MM.1S (cell line): Measurements from ENCODE around the gene NDST1.

Source experiments
- DNase-seq: peaks from one replicate; pipeline ENCODE4 v3.0.0-alpha.2; 2015
- H2AFZ ChIP-seq: fragments of 300-600 bp; sonication (generic); 2 replicates; pipeline ENCODE4 v1.6.0; 2016; ENCODE audit warnings: antibody characterized with exemption, low read length
- H3F3A ChIP-seq: fragments of 300-600 bp; sonication (generic); 2 replicates; pipeline ENCODE4 v1.6.1; 2016; ENCODE audit warnings: mild to moderate bottlenecking, antibody characterized with exemption, low read length, moderate library complexity, mixed read lengths; ENCODE audit not compliant: insufficient read depth
- H3K27ac ChIP-seq: fragments of 300-600 bp; sonication (generic); 2 replicates; pipeline ENCODE4 v1.5.1; 2016; ENCODE audit warnings: mild to moderate bottlenecking, low read length
- H3K27me3 ChIP-seq: fragments of 300-600 bp; sonication (generic); replicated peaks from 2 replicates; pipeline ENCODE4 v1.6.0; 2016; ENCODE audit warnings: low read length; ENCODE audit not compliant: insufficient read depth
- H3K36me3 ChIP-seq: fragments of 300-600 bp; sonication (generic); replicated peaks from 2 replicates; pipeline ENCODE4 v1.6.1; 2016; ENCODE audit warnings: mild to moderate bottlenecking, low read length, mixed read lengths; ENCODE audit not compliant: insufficient read depth
- H3K4me1 ChIP-seq: fragments of 300-600 bp; sonication (generic); 2 replicates; pipeline ENCODE4 v1.6.1; 2016; ENCODE audit warnings: low read length, mixed read lengths
- H3K4me2 ChIP-seq: fragments of 300-600 bp; sonication (generic); 2 replicates; pipeline ENCODE4 v1.6.0; 2016; ENCODE audit warnings: low read depth, low read length
- H3K4me3 ChIP-seq: fragments of 300-600 bp; sonication (generic); 2 replicates; pipeline ENCODE4 v1.5.1; 2016; ENCODE audit warnings: low read length, mixed read lengths
- H3K79me2 ChIP-seq: fragments of 300-600 bp; sonication (generic); 2 replicates; pipeline ENCODE4 v1.6.1; 2016; ENCODE audit warnings: mixed run types, low read length, mixed read lengths
- H3K9ac ChIP-seq: fragments of 300-600 bp; sonication (generic); 2 replicates; pipeline ENCODE4 v1.6.1; 2016; ENCODE audit warnings: low read length, mixed read lengths
- H3K9me2 ChIP-seq: fragments of 300-600 bp; sonication (generic); replicated peaks from 2 replicates; pipeline ENCODE4 v1.6.1; 2016; ENCODE audit warnings: mild to moderate bottlenecking, low read length, mixed read lengths; ENCODE audit not compliant: insufficient read depth
- H3K9me3 ChIP-seq: fragments of 300-600 bp; sonication (generic); replicated peaks from 2 replicates; pipeline ENCODE4 v1.6.1; 2016; ENCODE audit warnings: mild to moderate bottlenecking, low read length, mixed read lengths; ENCODE audit not compliant: insufficient read depth
- H4K20me1 ChIP-seq: fragments of 300-600 bp; sonication (generic); 2 replicates; pipeline ENCODE4 v1.6.1; 2016; ENCODE audit warnings: mild to moderate bottlenecking, low read length, moderate library complexity, mixed read lengths; ENCODE audit not compliant: insufficient read depth
- EZH2 ChIP-seq: fragments of 300-600 bp; sonication (generic); optimal IDR thresholded peaks from 2 replicates; pipeline ENCODE3; 2017; ENCODE audit warnings: low read depth, mild to moderate bottlenecking, antibody characterized with exemption, low read length, mixed read lengths
- EZH2phosphoT487 ChIP-seq: fragments of 300-600 bp; sonication (generic); IDR thresholded peaks from 2 replicates; pipeline ENCODE4 v1.6.1; 2018; ENCODE audit warnings: antibody characterized with exemption, low read length
- TF ChIP-seq, protein P1 (sequence below): fragments of 300-600 bp; sonication (generic); IDR thresholded peaks from 2 replicates; pipeline ENCODE4 v1.5.1; 2016; ENCODE audit warnings: antibody characterized with exemption, low read length, mixed read lengths

Gene NDST1

DNA sequence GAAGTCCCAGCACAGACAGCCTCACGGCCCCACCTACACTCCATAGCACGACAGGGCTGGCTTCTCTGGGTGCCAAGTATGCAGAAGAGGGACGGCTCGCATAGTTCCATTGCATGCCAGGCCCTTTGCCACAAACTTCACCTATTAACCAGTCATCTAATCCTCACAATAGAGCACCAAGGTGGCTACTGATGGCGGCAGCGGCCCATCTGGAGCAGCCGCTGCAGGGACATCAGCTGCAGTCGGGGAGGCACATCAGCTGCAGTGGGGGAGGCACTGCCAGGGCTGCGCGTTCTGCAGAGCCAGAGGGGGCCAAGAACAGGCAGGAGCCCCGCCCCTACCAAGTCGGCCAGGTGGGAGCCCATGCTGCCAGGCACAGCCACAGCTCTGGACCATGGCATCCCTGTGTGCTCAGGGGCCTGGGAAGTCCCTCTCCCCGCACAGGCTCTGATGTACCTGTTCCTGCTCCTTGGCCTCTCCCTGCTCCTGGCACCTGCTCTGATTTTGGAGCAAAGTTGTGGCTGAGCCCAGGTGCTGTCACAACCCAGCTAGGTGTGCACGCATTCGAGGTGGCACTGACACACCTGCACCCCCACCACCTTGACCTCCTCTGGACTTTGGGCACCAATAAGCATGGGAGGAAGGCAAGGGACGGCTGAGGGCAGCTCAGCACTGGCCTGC lies 71.0 kb downstream of the NDST1 start:
- Histone ChIP-seq H3K9ac (no peak overlapping the region), H3K79me2 (no peaks in the 10 kb centered on the region), H3K27me3 (no peaks in the 10 kb centered on the region; the same call in 1 of the 2 replicates), H2AFZ (no peak overlapping the region), H3K4me3 (no peak overlapping the region), H4K20me1 (no peaks in the 10 kb centered on the region), H3K9me3 (no peaks in the 10 kb centered on the region), H3K36me3 (no peaks in the 10 kb centered on the region), H3K4me1 (no peaks in the 10 kb centered on the region), H3K27ac (no peak overlapping the region), H3K4me2 (no peak overlapping the region), H3K9me2 (no peaks in the 10 kb centered on the region), H3F3A (no peaks in the 10 kb centered on the region)
- DNase-seq = no peak
- TF ChIP-seq, protein P1, sequence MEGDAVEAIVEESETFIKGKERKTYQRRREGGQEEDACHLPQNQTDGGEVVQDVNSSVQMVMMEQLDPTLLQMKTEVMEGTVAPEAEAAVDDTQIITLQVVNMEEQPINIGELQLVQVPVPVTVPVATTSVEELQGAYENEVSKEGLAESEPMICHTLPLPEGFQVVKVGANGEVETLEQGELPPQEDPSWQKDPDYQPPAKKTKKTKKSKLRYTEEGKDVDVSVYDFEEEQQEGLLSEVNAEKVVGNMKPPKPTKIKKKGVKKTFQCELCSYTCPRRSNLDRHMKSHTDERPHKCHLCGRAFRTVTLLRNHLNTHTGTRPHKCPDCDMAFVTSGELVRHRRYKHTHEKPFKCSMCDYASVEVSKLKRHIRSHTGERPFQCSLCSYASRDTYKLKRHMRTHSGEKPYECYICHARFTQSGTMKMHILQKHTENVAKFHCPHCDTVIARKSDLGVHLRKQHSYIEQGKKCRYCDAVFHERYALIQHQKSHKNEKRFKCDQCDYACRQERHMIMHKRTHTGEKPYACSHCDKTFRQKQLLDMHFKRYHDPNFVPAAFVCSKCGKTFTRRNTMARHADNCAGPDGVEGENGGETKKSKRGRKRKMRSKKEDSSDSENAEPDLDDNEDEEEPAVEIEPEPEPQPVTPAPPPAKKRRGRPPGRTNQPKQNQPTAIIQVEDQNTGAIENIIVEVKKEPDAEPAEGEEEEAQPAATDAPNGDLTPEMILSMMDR = no peak
- no peak for TF ChIP-seq EZH2phosphoT487
- TF ChIP-seq EZH2 = no peak

DNA sequence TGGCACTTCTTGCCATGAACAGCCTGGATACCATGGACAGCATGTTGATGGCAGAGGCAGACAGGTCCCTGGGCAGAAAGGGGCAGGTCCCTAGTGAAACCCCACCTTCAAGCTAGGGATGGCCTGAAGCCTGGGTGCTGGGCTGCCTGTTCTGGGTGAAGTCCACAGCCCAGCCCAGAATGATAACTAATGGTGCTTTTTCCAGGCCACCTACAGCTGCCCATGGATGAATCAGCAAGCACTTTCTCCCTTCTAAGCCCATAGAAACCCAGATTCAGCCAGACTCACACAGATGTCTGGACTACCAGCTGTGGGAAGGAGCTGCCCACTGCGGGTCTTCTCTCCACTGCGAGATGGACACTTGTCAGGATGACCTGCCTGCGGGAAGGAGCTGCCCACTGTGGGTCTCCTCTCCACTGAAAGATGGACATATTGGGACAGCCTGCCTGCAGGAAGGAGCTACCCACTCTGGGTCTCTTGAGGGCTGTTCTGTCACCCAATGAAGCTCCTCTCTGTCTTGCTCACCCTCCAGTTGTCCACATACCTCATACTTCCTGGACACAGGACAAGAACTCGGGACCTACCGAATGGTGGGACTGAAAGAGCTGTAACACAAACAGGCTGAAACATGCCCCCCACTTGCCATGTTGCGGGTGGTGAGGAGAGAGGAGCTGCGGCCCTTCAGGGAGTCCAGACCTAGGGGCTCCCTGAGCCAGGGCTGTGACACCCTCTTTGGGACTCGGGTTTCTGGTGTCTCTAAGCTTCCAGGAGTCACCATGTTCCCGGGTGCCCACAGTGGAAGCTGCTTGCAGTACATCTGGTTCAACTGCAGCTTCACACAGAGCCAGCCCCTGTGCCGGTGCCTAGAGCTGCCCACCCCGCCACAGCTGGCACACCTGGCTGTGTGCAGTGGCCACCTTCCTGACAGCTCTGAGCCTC lies 71.8 kb downstream of the NDST1 start:
- Histone ChIP-seq H3F3A (no peaks in the 10 kb centered on the region), H3K36me3 (no peaks in the 10 kb centered on the region), H3K9ac (no peak overlapping the region), H3K9me3 (no peaks in the 10 kb centered on the region), H3K9me2 (no peaks in the 10 kb centered on the region), H3K4me3 (no peak overlapping the region), H3K4me2 (no peak overlapping the region), H3K27ac (no peak overlapping the region), H3K79me2 (no peaks in the 10 kb centered on the region), H2AFZ (no peak overlapping the region), H3K27me3 (no peaks in the 10 kb centered on the region; the same call in 1 of the 2 replicates), H4K20me1 (no peaks in the 10 kb centered on the region), H3K4me1 (no peaks in the 10 kb centered on the region)
- TF ChIP-seq EZH2phosphoT487 (no peak), EZH2 (no peak)
- TF ChIP-seq, protein P1 = no peak
- no peak for DNase-seq

DNA sequence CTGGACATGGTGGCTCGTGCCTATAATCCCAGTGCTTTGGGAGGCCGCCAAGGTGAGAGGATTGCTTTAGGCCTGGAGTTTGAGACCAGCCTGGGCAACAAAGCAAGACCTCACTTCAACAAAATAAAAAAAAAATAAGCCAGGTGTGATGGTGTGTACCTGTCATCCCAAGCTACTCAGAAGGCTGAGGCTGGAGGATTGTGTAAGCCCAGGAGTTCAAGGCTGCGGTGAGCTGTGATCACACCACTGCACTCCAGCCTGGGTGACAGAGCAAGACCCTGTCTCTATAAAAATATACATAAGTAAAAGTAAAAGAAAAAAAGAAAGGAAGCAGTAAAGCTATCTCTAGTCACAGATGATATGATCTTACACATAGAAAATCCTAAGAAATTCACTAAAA lies 73.0 kb downstream of the NDST1 start:
- no peak overlapping the region for H3K27ac ChIP-seq
- H3K4me1 ChIP-seq = no peaks in the 10 kb centered on the region
- TF ChIP-seq, protein P1 = no peak
- no peak for TF ChIP-seq EZH2phosphoT487

More for the DNA sequence above, 73.0 kb downstream of the NDST1 start:
- no peak overlapping the region for H3K4me3 ChIP-seq
- H3F3A ChIP-seq = no peaks in the 10 kb centered on the region
- no peak overlapping the region for H3K9ac ChIP-seq
- H3K36me3 ChIP-seq = no peaks in the 10 kb centered on the region
- no peak overlapping the region for H2AFZ ChIP-seq
- H3K9me3 ChIP-seq = no peaks in the 10 kb centered on the region
- H3K9me2 ChIP-seq = no peaks in the 10 kb centered on the region
- no peaks in the 10 kb centered on the region for H3K79me2 ChIP-seq
- H3K4me2 ChIP-seq = no peak overlapping the region
- H3K27me3 ChIP-seq = no peaks in the 10 kb centered on the region; the same call in 1 of the 2 replicates
- DNase-seq = no peak
- no peaks in the 10 kb centered on the region for H4K20me1 ChIP-seq
